Peyer's patch (tissue), 4 donors: ENCODE results near the gene DVL1.

Experiments used
- CTCF ChIP-seq, 6 experiments: fragments of 450-650 bp in 4 of 6; fragments of 200-600 bp in 2 of 6; sonication (generic) in 1 of 6; IDR thresholded peaks; one replicate each; pipeline ENCODE4 v1.5.1; 2017 to 2019; ENCODE audit warnings: antibody characterized with exemption in 6 of 6, mild to moderate bottlenecking in 3 of 6, moderate library complexity in 1 of 6
- POLR2A ChIP-seq, 2 donors: fragments of 450-650 bp; IDR thresholded peaks; one replicate each; pipeline ENCODE4 v1.5.1; 2017; ENCODE audit warnings: antibody characterized with exemption in 2 of 2, mild to moderate bottlenecking in 2 of 2, moderate library complexity in 2 of 2

DNA sequence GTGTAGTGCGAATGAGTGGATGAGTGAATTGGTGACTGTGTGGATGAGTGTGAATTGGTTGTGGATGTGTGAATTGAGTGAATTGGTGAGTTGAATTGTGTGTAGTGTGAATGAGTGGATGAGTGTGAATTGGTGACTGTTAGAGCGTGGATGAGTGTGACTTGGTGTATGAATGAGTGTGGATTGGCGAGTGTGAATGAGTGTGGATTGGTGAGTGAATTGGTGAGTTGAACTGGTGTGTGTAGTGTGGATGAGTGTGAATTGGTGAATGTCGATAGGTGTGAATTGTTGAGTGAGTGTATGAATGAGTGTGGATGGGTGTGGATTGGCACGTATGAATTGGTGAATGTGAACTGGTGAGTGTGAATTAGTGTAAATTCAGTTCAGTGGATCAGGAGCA, 18.1 kb upstream of the DVL1 start:
- TF ChIP-seq CTCF (IDR thresholded peaks at IDR 0.05) (no peak), POLR2A (IDR thresholded peaks at IDR 0.05) (no peak)
